GM03348 (cell line): Measurements from ENCODE around the gene GZF1.

Experiments
- DNase-seq: peaks from one replicate; pipeline ENCODE4 v3.0.0; 2012; ENCODE audit warnings: low spot score

Gene GZF1

DNA sequence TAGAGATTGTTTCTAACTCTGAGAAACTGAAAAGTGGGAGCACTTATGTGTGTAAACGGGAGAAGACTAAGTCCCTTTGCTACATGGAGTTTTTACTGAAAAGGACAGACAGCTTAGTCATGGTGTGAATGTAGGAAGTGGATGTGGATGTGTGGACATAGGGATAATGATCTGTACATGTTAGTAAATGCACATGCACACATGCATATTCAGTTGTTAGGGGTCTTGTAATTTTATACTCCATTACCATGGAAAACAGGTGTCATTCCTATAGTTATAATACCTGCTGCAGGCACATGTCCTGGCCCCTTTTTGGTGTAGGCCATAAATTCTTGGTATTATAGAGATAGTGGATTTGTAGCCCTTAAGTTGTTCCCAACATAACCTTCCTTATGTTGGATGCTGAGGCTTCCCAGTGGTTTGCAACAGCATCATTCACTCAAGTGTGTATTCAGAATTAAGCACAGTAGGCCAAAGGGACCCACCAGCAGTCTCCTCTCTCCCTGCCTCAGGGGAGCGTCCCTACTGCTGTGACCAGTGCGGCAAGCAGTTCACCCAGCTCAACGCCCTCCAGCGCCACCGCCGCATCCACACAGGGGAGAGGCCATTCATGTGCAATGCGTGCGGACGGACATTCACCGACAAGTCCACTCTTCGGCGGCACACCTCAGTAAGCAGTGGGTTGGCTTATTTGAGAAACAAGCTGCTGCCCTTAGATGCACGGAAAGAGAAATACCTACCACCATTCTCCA, 7.3 kb downstream of the GZF1 start:
- no peak for DNase-seq

DNA sequence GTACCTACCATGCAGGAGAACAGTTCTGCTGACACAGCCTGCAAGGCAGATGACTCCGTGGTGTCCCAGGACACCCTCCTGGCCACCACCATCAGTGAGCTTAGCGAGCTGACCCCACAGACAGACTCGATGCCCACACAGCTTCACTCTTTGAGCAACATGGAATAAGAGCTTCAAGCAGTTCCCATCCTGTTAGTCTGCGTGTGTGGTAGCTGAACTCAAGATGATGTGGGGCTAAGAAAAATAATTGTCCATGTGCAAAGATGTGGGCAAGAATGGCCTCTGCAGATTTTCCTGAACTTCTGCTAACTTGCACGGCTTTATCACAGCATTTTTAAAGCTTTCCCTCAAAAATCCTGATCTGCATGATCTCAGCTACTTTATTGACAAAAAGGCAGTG, 8.3 kb downstream of the GZF1 start:
- DNase-seq: no peak

DNA sequence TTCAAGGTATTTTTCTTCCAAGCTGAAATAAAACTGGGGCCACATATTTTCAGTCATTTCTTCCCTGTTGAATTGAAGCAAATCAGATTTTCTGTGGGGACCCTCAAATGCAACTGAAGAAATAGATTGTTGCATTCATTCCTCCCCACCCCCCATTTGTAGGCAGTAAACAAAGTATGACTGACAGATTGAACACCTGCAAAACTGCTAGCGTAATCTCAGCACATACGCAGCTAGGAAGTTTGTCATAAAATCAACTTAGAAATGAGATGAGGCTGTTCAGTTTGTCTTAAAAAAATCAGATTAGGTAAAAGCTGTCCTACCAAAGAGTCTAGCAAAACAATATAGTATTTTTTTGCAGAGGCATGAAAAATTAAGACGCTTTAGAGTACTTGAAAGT, 8.9 kb downstream of the GZF1 start:
- no peak for DNase-seq

DNA sequence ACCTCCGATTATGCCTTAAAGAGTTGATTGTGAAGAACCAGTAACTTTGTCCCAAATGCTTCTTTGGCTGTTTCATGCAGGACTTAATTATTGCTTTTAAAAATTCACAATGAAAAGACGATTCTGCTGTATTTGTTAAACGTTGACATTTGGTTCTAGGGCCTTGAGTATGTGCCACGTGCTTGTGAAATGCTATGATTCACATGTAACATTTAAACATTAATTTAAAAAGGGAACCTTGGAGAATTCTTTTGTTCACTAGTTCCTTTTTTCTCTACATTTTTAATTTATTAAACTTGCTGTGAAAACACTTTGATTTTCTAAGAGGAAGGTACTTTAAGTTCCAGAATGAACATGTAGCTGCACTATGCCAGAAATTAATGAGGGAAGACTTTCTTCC, 9.5 kb downstream of the GZF1 start:
- no peak for DNase-seq

DNA sequence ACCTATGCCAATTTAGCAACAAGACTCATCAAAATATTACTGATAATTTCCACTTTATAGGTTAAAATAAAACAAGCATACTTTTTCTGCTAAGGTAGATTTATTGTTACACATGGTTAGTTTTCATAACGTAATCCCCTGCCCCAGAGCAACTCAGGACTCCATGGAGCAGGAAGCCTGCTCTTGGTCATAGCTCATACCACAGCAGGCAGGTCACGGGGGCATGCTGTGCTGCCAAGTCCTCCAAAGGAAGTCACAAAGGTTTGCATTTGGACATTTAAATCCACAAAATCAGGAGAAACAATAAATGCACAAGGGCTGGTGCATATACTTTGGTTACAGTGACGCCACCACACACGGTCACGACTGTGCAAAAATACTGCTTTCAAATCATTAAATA, 12.5 kb downstream of the GZF1 start:
- no peak for DNase-seq

DNA sequence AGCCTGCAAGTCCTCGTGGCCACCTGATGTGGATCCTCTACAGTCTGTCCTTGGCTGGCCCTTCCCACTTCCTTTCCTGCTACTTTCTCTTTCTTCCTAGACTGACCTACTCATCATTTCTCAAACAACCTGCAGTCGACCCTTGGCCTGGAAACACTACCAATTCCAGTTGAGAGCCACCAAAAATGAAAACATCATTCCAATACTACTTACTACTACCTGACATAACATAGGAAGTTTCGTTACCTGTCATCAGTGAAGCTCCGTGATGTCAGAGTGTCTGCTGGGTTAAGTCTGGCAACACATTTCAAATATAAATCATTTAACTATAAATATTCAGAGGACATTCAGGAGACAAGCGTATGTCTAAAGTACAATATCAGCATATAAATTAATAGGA, 13.8 kb downstream of the GZF1 start:
- DNase-seq: no peak

DNA sequence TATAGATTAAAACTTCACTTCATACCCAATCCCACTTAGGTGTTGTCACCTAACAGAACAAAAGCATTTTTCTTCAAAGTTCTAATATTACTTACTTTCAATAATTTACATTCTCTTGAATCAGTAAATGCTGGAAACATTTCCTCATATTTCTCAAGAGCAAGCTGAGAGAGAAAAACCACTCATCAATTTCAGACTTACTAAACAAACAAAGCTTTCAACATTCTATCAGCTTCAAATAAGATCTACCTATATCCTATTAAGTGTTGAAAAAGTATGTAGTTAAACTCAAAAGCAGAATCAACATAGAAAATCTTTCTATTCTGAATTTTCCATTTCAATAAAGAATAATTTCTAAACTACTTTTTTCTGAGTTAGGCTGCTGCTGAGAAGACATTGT, 17.8 kb downstream of the GZF1 start:
- no peak for DNase-seq

DNA sequence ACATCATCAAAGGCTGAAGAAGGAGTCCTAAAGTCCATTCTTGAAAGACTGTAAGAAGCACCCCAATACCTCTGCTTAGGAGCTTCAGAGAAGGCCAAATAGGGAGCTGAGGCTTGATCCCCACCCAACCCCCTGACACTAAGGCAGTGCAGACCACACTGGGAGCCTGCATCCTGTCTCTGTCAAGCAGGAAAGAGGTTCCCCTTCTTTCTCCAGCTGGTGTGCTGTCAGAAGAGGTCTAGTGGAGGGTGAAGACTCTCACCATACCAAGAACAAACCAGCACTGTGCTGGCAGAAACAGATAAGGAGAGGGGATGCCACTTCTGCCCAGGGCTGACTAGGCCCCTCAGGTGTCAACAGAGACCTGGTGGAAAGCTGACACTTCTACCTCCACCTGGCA, 19.9 kb downstream of the GZF1 start:
- DNase-seq: no peak

DNA sequence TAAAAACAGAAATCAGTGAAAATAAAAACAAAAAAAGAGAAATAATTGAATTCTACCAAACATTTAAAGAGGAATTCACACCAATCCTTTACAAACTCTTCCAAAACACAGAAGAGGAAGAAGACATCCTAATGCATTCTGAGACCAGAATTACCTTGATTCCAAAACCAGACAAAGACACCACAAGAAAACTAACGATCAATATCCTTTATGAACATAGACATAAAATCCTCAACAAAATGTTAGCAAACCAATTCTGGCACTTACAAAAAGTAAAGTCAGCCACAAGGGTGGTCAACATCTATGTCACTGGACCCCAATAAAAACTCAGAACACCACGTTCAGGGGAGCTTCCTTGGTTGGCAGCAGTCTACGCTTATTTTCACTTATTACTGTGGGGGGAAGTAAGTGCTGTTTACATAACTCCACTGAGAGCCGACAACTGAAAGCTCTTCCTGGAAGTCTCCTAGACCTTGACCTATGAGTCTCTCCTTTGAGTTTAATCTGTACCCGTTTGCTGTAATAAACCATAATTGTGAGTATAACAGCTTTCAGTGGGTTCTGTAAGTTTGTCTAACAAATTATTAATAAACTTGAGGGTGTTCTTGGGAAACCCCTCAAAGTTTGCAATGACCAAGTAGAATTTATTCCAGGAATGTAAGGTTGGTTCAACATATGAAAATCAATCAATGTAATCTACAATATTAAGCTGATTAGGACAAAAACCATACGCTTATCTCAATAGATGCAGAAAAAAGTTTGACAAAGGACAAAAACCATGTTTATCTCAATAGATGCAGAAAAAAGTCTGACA, 24.5 kb downstream of the GZF1 start:
- no peak for DNase-seq

DNA sequence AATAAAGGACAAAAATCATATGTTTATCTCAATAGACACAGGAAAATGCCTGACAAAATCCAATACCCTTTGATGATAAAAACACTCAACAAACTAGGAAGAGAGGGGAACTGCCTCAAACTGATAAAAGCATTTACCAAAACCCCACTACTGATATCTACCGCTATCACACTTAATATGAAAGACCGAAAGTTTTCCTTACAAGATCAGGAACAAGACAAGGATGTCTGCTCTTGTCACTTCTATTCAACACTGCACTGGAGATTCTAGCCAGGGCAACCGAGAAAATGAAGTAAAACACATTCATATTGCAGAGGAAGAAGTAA, 25.1 kb downstream of the GZF1 start:
- DNase-seq: no peak

DNA sequence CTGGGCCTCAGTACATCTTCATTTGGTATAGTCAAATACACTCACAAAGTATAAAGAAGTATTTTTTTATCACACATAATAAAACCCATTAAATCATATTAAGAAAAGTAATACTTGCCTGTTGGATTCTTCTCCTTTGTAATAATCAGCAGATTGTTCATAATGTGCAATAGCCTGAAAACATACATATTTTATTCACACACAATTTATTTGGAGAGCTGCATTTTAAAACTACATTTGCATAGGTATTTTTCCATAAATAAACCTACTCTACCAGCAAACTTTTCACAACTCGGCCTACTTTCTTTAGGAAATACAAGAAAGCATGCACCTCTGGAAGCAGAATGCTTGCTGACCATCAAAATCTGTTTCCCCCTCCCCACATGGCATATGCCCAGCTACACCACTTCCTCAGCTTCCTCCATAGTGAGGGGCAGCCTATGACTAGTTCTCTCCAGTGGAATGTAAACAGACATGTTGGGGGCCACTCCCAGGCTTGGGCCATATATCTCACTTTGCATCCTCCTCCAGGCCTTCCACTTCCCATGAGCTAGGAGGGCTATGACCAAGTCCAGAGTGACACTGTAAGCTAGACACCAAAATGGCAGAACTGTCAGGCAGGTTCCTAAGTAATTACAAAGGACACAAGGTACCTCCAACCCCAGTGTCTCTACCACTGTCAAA, 28.3 kb downstream of the GZF1 start:
- DNase-seq: no peak

DNA sequence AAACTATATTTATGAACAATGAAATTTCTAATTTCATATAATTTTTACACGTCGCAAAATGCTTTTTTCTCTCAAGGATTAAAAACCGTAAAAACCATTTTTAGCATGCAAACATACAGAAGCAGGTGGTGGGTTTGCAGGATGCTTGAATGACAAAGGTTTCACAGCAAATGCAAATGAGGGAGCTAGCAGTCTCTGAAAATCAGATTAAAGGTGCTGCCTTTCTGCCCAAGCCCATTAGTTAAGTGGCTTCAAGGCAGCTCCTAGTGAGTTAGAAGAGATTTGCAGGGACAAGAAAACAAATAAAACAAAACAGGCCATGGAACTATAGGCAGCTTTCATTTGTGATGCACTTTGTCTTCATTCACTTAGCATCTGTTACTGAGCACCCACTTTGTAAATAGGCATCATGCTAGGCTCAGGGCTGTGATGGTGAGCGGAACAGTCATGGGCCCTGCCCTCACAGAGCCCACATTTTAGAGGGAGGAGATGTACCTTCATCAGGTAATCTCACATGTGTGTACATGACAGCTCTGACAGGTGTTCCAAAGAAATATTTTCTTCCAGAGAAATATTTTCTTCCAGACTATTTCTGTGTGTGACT, 29.8 kb downstream of the GZF1 start:
- no peak for DNase-seq

DNA sequence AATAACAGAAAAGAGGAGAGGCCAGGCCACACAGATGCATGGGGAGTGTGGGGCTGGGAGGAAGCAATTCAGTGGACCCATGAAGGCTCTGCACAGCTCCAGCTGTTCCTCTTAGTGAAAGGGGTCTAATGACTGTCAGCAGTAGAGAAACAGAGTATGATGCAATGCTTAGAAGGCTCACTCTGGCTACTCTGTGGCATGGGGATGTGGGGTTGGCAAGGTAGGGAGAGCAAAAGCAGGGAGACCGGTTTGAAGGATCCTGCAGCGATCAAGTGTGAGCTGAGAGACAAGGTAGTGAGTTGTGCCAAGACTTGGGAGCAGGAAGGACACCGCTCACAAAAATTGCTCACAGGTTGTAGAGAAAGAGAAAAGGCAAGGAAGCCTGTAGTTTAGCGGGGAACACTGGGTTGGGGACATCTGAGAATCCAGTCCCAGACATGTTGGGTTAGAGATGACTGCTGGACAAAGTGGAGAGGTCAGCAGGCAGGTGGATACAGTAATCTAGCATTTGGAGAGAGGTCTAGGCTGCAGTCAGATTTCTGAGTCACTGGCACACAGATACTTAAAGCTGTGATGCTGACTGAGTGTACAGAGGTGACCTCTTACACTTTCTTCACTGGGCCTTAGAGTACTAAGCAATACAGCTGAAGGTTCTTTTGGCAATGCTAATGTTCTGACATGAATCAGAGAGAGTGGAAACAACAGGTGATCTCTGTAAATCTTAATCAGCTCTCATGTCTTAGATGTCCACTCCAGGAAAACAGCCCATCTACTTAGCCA, 32.2 kb downstream of the GZF1 start:
- DNase-seq: no peak

DNA sequence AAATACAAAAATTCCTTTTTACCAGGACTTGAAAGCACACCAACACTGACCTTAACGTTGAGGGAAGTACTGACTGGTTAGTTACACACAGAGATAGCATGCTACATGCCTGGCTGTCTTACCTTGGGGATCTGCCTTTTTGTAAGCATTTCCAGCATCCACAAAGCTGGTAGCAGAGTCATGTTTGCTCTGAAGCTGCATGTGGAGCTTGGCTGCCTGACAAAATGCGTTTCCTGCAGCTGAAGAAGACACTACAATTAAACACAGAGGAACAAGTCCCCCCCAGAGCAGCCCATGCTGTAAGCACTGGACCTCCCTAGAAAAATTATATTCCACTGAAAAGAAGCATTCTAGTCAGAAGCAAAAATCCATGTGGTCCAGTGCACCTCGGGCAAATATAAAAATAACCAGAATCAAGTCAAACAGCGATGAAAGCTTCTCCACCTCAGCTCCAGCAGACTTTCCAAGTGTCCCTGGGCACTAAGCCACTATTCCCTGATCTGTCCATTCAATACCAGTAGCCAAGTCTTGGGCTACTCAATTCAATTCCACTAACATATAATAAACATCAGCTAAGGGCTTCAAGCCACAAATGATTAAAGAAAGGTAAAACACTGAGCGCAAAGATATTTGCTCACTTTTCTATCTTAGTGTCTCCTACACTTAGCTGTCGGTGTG, 35.1 kb downstream of the GZF1 start:
- no peak for DNase-seq

DNA sequence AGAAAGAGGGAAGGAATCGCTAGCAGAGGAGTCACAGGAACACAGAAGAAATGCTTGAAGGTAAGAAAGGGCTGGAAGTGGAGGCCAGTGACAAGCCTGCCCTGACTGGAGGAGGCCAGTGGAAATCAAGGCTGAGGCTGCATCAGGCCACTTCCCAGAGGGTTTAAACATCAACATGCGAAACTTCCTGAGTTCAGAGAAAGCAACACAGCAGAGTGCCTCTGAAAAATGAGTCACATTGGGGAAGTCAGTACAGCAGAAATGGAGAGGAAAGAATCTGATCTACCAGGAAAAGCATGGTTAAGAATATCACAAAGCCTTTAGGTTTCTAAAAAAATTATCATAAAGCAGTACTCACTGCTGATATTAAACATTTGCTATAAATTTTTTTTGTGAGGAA, 36.0 kb downstream of the GZF1 start:
- DNase-seq: peak; percentile 27

DNA sequence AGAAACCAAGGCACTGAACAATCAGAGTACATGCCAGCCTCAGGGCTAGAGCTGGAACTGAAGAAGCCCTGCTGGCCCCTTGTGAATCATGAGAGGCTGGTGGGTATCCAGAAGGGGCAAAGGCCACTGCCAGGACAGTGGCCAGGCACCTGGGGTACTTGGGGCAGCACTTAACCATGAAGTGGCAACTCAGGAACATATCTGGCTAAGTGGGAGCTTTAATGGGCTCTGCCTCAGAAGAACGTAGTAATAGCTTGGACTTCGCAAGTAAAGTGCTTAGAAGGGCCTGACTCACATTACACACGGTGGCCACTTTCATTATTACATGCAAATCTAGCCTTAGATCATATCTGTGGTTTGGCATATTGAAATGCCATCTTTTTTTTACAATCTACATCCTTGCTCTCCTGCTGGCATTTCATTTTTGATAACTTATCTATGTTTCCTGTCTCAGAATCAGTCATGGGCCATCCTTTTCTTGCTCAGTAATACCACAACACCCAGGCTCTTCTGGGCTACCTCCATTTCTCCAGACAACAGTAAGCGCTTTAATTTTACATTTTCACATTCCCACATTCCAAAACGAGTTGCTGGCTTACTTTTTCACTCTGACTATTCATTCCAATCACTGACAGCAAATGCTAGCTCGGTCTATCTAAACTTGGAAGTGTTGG, 37.7 kb downstream of the GZF1 start:
- DNase-seq: peak; percentile 65

DNA sequence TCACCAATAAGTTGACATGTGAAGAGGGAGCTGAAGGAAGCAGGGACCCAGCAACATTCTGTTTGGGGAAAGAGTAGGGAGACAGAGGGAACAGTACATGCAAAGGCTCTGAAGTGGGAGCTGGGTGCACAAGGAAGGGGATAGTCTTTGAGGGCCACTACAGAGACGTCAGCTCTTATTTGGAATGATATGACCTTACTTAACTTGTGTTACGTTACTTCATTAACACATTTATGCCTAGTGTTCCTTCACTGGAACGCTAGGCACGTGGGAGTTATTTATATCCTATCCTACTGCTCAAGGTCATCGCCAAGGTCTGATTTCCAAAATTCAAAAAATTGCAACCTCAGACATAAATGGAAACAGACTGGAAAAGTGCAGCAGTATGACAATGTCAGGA, 39.1 kb downstream of the GZF1 start:
- no peak for DNase-seq

DNA sequence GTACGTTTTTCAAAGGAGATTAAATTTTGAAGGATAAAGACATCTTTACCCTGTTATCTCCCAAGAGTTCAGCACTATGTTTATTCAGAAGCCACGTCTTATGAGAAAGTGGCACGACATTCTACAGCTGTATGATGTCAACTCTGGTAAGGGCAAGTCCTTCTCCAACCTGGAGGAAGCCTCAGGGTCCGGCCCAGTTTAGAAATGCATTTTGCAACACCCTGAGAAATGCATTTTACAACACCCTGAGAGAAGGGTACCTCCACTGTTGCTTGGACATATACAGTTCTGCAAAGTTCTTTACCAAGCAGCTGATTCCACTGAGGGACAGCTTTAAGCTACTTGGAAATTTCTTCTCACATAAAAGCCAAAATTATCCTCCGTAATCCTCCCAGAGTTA, 41.8 kb downstream of the GZF1 start:
- no peak for DNase-seq

DNA sequence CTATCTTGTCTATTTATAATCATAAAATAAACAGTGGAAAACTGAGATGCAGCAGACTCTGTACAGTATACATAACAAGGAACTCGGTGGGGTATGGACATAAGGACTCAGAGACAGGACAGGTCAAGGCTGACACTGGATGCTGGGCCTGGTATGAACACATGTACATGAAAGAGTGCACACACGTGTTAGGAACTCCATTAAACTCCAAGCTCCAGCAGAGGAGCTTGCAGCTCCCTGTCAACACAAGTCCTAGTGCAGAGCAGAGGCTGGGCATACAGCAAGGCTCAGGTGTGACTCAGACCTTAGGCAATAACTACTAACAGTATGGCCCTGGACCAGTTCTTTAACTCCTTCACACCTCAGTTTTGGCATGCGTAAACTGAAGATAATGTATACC, 42.2 kb downstream of the GZF1 start:
- DNase-seq: no peak

DNA sequence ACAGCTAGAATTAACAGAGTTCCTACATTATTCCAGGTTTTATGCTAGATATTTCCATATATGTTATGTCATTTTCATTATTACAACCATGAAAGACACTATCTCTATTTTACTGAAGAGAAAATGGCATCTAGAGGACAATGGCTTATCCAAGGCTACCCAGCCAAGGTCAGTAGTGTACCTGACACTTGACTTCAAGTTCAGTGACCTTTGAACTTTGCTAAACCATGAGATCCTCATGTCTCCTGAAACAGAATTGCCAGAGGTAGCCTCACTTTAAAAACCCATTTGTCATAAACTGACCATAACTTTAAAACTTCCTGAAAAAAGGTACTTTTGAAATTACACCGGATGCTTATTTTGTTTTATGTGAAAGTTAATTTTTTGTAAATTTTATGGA, 44.9 kb downstream of the GZF1 start:
- DNase-seq: no peak
